D341Med (cell line): Measurements from ENCODE around the gene PCDHA1.

ENCODE experiments used
- DNase-seq: peaks from one replicate; pipeline ENCODE4 v3.0.0; 2012; ENCODE audit warnings: low spot score

The PCDHA1 gene

DNA sequence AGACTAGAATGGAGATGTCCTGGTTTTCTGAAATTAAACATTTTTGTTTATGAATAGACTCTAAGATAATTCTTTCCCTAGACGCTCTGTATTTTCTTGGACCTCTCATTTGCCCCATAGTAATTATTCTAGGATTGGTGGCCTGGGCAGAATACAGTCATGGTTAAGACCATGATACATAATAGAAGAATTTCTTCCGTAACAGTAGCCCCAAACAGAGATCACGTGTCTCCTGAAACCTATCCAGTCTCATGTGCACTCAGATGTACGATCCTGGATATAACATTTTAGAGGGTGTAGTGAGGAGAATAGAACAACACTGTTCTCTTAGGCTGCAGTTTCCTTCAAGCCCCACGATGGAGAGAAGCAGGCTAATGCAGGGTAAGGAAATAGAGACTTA is 202.7 kb downstream of the PCDHA1 start:
- DNase-seq = no peak

DNA sequence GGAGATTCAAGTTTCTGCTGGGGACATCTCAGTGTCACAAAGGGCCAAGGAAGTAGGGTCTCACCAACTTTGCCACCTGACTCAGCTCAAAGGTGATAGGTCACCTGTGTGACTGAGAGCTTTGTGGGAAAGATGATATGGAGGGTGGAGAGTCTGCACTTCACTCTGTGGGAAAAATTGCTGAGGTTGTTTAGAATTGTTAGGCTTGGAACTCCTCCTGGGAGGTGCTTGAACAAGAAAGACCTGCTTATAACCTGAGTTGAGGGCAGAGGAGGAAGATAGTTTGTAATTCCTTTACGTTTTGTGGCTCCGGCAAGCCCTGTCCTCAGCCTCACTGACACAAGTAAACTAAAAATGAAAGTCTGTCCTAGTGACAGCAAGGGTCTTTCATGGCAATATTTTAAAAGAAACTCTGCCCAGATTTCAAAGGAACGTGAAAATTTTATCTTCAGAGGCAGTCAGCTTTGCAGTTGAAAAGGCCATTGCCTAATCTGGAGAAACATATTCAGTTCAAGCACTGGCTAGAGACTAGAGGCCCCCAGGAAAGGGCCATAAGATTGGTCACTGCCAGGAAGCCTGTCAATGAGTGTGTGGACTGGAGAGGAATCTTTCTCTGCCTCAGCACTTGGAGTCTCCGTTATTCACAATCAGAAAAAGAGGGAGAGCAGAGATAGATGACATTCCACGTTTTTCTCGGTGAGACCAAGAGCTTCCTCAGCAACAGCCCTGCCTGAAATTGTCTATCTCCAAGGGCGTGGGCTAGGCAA is 203.5 kb downstream of the PCDHA1 start:
- no peak for DNase-seq

DNA sequence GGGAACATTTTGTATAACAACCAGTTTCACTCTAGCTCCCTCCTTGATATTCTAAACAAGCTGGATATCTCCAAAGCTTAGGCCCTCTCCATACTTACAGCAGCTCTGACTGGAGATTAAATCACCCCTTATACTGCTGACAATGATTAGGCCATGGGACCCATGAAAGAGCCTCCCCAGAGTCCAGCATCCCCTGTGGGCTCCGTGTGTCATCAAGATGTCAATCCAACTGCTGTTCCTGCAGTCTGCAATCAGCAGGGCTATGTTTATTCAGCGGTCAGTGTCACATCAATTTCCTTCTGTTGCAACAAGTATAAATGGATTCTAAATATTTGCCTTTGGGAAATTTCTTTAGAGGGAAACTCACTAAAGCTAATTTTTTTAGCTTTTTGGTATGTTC is 206.9 kb downstream of the PCDHA1 start:
- DNase-seq = no peak

GRCh38 chr5:140996060-140996459 is 210.1 kb downstream of the PCDHA1 start:
- DNase-seq = no peak

- DNase-seq = no peak
Measured at GRCh38 chr5:140998921-140999410, 213.0 kb downstream of the PCDHA1 start.

GRCh38 chr5:141001446-141001843 is 215.5 kb downstream of the PCDHA1 start:
- peak; percentile 42 for DNase-seq

DNA sequence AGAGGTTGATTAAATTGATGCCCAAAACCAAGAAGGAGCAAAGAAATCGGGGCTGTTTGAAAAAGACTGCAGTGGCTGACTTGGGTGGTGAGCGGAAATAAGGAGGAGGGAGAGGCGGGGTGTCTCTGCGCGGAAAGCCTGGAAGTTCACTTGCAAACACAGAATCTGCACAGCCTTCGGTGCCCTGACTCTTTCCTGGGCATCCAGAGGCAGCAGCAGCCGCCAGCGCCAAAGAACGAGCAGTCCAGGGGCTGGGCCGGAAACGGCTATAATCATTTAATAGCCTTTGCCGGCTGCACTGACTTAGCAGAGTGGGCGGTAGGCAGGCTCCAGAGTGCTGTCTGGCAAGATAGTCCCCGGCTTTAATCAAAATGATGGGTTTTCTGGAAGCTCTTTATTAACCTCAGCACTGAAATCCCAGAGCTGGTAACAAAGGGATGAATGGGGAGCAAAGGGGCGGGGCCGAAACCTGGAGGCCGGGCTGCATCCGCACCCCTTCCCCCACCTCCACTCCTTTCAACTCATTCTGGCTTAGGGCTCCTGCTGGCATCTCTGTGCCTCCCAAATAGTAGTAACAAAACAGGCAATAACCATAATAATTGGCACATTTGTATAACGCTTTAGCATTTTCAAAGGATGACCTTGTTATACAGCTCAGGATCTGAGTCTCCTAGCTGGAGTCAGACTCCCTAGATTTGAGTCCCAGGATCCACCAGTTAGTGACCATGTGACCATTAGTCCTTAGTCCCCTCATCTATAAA is 216.1 kb downstream of the PCDHA1 start:
- peak; percentile 87 for DNase-seq

GRCh38 chr5:141002605-141002965 is 216.6 kb downstream of the PCDHA1 start:
- DNase-seq = no peak

DNA sequence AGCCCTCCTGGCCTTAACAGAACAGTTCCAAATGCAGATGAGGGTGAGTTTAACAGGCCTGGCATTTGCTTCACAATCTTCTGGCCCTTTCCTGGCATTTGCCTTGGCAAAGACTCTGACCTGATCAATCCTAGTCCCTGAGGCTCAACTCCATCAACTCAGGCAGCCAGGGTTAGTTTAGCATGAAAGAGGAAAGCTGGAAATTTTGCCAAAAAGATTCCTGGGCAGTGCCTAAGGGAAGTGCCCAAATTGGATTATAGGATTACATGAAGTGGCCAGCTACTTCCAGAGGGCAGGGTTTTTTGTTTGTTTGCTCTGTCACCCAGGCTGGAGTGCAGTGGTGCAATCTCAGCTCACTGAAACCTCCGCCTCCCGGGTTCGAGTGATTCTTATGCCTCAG is 217.1 kb downstream of the PCDHA1 start:
- no peak for DNase-seq

DNA sequence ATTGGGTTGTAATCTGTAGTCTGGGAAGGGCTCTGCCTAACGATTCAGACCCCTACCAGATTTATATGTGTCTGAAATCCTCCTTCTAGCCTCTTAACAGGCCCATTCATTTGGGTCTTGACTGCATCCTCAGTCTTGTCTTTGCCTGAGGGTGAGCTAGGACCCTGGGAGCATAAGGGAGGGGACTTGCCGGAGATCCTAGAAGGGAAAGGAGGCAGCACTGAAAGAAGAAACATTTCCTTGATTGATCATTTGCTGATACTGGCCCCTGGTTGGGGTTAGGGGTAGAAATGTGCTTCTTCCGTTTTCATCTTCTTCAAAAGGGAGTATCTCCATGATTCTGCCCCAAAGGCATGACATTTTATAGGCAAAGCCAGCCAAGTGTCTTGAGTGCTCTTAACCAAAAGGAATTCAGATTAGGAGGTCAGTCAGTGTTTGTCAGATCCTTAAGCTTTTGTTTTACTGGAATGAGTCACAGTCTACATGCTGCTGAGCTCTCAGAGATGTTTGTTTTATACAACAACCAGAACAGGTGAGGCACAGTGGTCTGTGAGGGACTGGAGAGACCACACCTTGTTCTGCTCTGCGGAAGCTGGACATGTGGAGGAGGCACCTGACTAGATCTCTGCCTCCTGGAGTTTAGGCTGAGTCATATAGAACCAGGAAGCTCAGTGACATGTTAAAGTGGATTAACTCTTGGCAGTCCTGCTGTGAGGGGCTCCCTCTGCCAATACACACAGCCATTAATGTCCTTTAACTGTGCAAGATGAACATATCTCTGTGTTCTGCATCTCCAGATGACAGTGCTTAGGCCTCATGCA is 218.1 kb downstream of the PCDHA1 start:
- DNase-seq = peak; percentile 42

DNA sequence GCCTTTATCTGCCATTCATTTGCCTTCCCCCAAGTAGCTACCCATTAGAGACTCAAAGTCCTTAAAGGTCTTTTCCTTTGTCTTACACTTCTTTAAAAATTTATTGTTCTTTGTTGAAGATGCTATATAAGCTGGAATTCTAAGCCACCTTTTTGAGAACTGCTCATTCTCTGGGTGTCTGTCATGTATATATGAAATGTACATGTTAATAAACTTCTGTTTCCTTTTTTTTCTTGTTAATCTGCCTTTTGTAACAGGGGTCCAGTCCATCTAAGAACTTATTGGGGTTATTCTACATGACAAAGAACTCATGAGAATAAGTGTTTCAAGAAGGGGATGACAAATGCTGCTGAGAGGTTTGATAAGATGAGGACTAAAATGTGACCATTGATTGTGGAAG is 221.9 kb downstream of the PCDHA1 start:
- no peak for DNase-seq

DNA sequence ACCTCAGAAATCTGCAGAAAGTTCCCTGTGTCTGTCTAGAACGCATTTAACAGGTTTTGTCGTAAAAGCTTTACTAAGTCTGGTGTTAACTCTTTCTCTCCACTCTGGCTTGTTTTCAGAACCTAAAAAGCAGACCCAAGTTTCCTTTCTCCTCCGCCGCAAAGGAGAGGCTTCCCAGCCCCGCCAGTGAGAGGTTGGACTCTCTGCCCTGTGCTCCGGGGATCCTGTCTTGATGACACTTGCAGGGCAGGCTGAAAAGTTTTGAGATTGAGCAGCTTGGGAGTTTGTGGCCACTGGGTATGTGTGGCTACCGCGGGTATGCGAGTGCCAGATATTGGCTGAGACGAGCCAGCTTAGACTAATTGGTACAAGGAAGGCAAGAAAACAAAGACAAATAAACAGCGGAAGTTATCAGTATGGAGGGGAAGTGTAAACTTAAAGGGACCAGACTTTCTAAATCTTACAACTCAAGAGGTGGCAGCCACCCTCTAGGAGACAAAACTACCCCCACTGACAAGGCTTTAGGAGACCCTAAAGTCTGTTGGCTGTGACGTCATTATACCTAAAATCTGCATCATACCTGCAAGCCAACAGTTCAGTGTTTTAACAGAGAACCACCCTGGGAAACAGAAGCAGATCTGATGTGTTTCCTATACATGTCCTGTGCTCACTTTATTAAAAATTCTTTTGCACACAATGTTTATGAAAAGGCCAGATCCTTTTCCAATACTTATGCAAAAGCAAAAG is 224.3 kb downstream of the PCDHA1 start:
- no peak for DNase-seq

- DNase-seq = no peak
Measured at GRCh38 chr5:141017943-141018342, 232.0 kb downstream of the PCDHA1 start.

- no peak for DNase-seq
Measured at GRCh38 chr5:141022384-141022783, 236.4 kb downstream of the PCDHA1 start.

GRCh38 chr5:141031006-141031405 is 245.1 kb downstream of the PCDHA1 start:
- no peak for DNase-seq

DNA sequence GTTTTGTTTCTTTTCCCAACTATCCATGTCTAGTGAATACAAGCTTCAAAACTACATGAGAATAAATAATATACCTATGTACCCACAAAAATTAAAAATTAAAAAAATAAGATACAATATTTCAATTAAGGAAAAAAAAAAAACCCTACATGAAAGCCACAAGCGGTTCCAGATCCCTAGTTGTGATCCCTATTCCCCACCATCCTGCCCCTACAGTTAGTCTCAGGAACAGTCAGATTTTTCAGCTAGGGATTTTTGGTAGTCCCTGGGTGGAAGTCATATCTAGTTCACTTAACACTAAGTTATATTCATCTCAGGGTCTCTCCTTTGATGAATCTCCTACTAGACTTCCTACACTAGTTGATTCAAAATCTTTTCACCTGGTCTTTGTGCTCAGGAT is 246.7 kb downstream of the PCDHA1 start:
- DNase-seq = no peak

DNA sequence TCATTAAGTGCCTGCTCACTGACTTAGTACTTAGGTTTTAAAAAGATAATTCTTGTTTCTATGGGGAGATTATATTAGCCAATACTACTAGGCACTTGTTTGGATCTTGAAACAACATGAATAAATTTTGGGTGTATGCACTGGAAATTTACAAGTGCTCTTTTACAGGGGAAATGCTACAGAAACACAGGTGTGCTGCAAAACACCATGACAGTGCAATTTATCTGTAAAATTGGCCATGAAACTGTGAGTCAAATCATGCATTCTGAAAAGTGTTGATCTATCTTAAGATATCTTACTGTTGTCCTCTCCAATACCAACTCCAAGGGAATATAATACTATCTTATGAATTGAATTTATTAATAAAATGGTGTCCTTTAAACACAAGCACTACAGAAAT is 253.1 kb downstream of the PCDHA1 start:
- no peak for DNase-seq

DNA sequence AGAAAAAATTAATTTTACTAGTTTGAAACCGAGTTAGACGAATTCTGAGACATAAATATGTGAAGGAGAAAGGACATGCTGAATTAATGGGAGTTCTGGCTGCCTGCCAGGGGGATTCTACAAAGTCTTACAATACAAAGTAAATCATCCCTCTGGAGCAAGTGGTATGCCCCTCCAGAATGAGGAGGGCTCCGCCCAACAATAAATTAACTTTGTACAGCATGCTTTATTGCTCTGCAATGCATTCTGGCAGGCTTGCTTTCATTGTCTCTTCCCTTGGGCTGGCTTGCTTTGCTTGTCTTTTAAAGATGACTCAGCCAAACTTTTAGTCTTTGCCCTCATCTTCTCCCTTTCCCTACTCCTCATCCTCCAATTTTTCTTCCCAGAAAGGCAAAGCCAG is 253.6 kb downstream of the PCDHA1 start:
- no peak for DNase-seq

- DNase-seq = peak; percentile 84
Measured at GRCh38 chr5:141040093-141040770, 254.3 kb downstream of the PCDHA1 start.

- peak; percentile 94 for DNase-seq
Measured at GRCh38 chr5:141040771-141041426, 255.0 kb downstream of the PCDHA1 start.

- no peak for DNase-seq
Measured at GRCh38 chr5:141041427-141041785, 255.5 kb downstream of the PCDHA1 start.
